CD4-positive, alpha-beta T cell treated with Interleukin-2 at 100 ng/mL for 4 hours (primary cell): ENCODE data around the gene BHMT2.

Source experiments
- DNase-seq: peaks from one replicate; pipeline ENCODE4 v3.0.0-alpha.2; 2020; ENCODE audit warnings: low spot score

Gene BHMT2

GRCh38 chr5:79120221-79120620 is 50.7 kb downstream of the BHMT2 start:
- DNase-seq: no peak

GRCh38 chr5:79122973-79123372 is 53.4 kb downstream of the BHMT2 start:
- no peak for DNase-seq

GRCh38 chr5:79124607-79125006 is 55.0 kb downstream of the BHMT2 start:
- no peak for DNase-seq

- no peak for DNase-seq
Observed at GRCh38 chr5:79130781-79131180, 61.2 kb downstream of the BHMT2 start.

GRCh38 chr5:79133121-79133656 is 63.6 kb downstream of the BHMT2 start:
- DNase-seq: peak; percentile 53

- peak; percentile 65 for DNase-seq
Observed at GRCh38 chr5:79133657-79134451, 64.3 kb downstream of the BHMT2 start.

GRCh38 chr5:79135790-79136553 is 66.4 kb downstream of the BHMT2 start:
- no peak for DNase-seq

GRCh38 chr5:79136618-79137017 is 67.1 kb downstream of the BHMT2 start:
- DNase-seq: no peak
